Caki2 (cell line): Measurements from ENCODE around the gene UVSSA. TPM values are rescaled to one million over a fixed set of nuclear protein-coding genes. Genes with fewer than 3 reads are reported as not detected.
"Not testable (repeated sequence)": the region's sequence is repeated elsewhere in the genome, so short reads cannot be mapped to it uniquely, and the experiment has no call there.

Experiments used
- DNase-seq: peaks from one replicate; pipeline ENCODE4 v3.0.0-alpha.2; 2015; ENCODE audit warnings: low read depth
- in situ Hi-C: cut with HindIII; loops from 2 replicates; pipeline ENCODE4 v1.10.0; 2016; ENCODE audit warnings: low sequenced_read_pairs, low pct_unique_long_range_greater_than_20kb, mixed read lengths
- total RNA-seq: library from RNA; depleted of rRNA; stranded (reverse); fragments of >200 nt; shearing (Covaris generic); gene quantifications from 2 replicates; pipeline ENCODE4 v1.2.3, GENCODE V29; 2014; ENCODE audit warnings: low replicate concordance

The UVSSA gene
- total RNA-seq, 1 experiment from 2014 or later: 9.1 TPM

- no peak for DNase-seq
- in situ Hi-C loops: no loop called here
These were observed 18.5 kb upstream of the UVSSA start for GRCh38 chr4:1328267-1329155.

GRCh38 chr4:1329408-1330371 lies 17.3 kb upstream of the UVSSA start:
- in situ Hi-C loops: no loop called here
- DNase-seq: no peak

- in situ Hi-C loops: no loop called here
- no peak for DNase-seq
These were observed 16.0 kb upstream of the UVSSA start for GRCh38 chr4:1330761-1331590.

- in situ Hi-C loops: no loop called here
- DNase-seq: no peak
These were observed 15.2 kb upstream of the UVSSA start for GRCh38 chr4:1331591-1332353.

GRCh38 chr4:1332686-1333085 lies 14.3 kb upstream of the UVSSA start:
- no peak for DNase-seq
- in situ Hi-C loops: no loop called here

- no peak for DNase-seq
- in situ Hi-C loops: no loop called here
These were observed 13.8 kb upstream of the UVSSA start for GRCh38 chr4:1333256-1333655.

GRCh38 chr4:1333851-1334578 lies 13.0 kb upstream of the UVSSA start:
- in situ Hi-C loops, DNase-seq: not testable (repeated sequence)

GRCh38 chr4:1334579-1334895 lies 12.5 kb upstream of the UVSSA start:
- in situ Hi-C loops: no loop called here
- DNase-seq: no peak

GRCh38 chr4:1335193-1335883 lies 11.7 kb upstream of the UVSSA start:
- DNase-seq, in situ Hi-C loops: not testable (repeated sequence)

- no peak for DNase-seq
- in situ Hi-C loops: no loop called here
These were observed 10.9 kb upstream of the UVSSA start for GRCh38 chr4:1336088-1336491.

GRCh38 chr4:1337376-1337831 lies 9.6 kb upstream of the UVSSA start:
- in situ Hi-C loops: no loop called here
- peak; percentile 79 for DNase-seq

- DNase-seq: no peak
- in situ Hi-C loops: no loop called here
These were observed 8.9 kb upstream of the UVSSA start for GRCh38 chr4:1337951-1338751.

GRCh38 chr4:1338752-1339414 lies 8.1 kb upstream of the UVSSA start:
- in situ Hi-C loops: no loop called here
- peak; percentile 33 for DNase-seq

GRCh38 chr4:1339489-1339888 lies 7.5 kb upstream of the UVSSA start:
- no peak for DNase-seq
- in situ Hi-C loops: no loop called here

- no peak for DNase-seq
- in situ Hi-C loops: no loop called here
These were observed 6.7 kb upstream of the UVSSA start for GRCh38 chr4:1340181-1340747.
